Gastroesophageal sphincter (tissue), 4 donors: ENCODE data around the gene PGF. TPM values are rescaled to one million over a fixed set of nuclear protein-coding genes. Genes with fewer than 3 reads are reported as not detected.

Source experiments
- ATAC-seq: fragments of 150-250 bp; one replicate; pipeline ENCODE4 v1.9.1; 2016; ENCODE audit warnings: mild to moderate bottlenecking, moderate library complexity
- H3K27ac ChIP-seq, 4 donors: fragments of 200-600 bp; sonication (generic) in 3 of 4; 1 replicate in 3 of 4; 2 replicates in 1 of 4; pipeline ENCODE4 v1.5.1; 2016 to 2019
- H3K27me3 ChIP-seq: fragments of 200-600 bp; sonication (generic); one replicate; pipeline ENCODE4 v1.5.1; 2019
- H3K36me3 ChIP-seq, 2 donors: fragments of 200-600 bp; sonication (generic); one replicate each; pipeline ENCODE4 v1.5.1; 2019; ENCODE audit warnings: control low read depth in 1 of 2
- H3K4me1 ChIP-seq, 3 donors: fragments of 200-600 bp; sonication (generic); 1 replicate in 2 of 3; 2 replicates in 1 of 3; pipeline ENCODE4 v1.5.1; 2016 to 2019; ENCODE audit warnings: control low read depth in 2 of 3
- H3K4me3 ChIP-seq, 2 donors: fragments of 200-600 bp; sonication (generic); one replicate each; pipeline ENCODE4 v1.5.1; 2019; ENCODE audit warnings: mild to moderate bottlenecking in 1 of 2, moderate library complexity in 1 of 2
- H3K9me3 ChIP-seq, 3 donors: fragments of 200-600 bp; sonication (generic); one replicate each; pipeline ENCODE4 v1.5.1; 2017 to 2019; ENCODE audit warnings: control low read depth in 2 of 3
- CTCF ChIP-seq, 4 experiments: fragments of 200-600 bp in 2 of 4; fragments of 450-650 bp in 2 of 4; sonication (generic) in 1 of 4; IDR thresholded peaks; one replicate each; pipeline ENCODE4 v1.5.1; 2017 to 2019; ENCODE audit warnings: antibody characterized with exemption in 4 of 4, mild to moderate bottlenecking in 2 of 4, moderate library complexity in 2 of 4
- EP300 ChIP-seq: sonication (generic); formaldehyde crosslinking; IDR thresholded peaks from one replicate; pipeline ENCODE4 v1.6.1; 2017; ENCODE audit warnings: antibody characterized with exemption, mild to moderate bottlenecking
- POLR2A ChIP-seq, 2 donors: fragments of 450-650 bp; IDR thresholded peaks; one replicate each; pipeline ENCODE4 v1.6.1; 2017; ENCODE audit warnings: antibody characterized with exemption in 2 of 2, mild to moderate bottlenecking in 2 of 2, moderate library complexity in 1 of 2
- POLR2AphosphoS5 ChIP-seq: sonication (generic); formaldehyde crosslinking; IDR thresholded peaks from one replicate; pipeline ENCODE4 v1.6.1; 2017; ENCODE audit warnings: antibody characterized with exemption
- WGBS, 2 donors: methylation state at CpG; one replicate each; pipeline ENCODE4 v1.1.5; 2018; ENCODE audit warnings: low coverage in 1 of 2; 5-methylcytosine and 5-hydroxymethylcytosine counted together
- total RNA-seq, 4 donors: library from RNA; depleted of rRNA; stranded (reverse); fragments of >200 nt; gene quantifications; one replicate each; pipeline ENCODE4 v1.1.0, GENCODE V29; 2016

PGF gene
- total RNA-seq, 4 donors from 2014 or later, result 11.2 to 21.0 (median 16.5) TPM

DNA sequence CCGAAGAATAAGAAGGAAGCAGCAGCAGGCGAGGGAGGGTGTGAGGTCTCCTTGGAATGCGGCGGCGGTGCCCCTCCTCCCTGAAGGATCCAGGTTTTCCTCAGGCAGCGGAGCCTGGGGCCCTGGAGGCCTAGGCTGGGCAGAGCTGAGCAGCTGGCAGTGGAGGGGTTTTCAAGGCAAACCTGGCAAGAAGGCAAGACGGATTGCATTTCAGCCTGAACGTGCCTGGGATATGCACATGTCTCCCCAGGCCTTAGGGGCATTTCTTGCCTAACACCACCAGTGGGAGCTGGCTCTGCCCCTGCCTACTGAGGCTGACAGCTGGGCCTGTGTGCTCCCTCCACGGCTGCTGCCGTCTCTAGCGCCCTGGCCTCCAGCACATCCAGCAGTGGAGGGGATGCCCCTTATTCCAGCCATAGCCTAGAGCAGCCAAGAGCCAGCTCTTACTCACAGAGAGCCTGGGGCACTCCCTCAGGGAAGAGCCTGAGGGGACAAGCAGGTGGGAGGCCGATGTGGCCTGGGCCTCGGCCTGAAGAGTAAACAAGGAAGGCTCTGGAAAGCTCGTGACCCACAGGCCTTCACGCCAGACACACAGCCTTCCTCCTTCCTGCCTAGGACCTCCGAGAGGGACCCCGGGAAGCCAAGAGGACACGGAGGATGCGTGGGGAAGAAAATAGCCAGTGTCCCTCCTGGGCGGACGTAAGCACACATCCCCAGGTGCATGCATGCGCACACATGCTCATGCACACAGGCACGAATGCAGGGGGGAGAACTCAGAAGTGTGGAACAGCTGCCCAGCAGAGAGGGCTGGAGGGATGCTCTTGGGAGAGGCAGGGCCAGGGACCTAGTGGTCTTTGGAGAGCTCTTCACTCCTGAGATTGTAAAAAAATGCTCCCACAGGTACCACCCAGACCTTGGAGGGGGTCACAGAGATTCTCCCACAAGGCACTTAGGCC lies 24.3 kb upstream of the PGF start:
- Histone ChIP-seq H3K4me1 (peaks cover 0 to 57% (median 7%) of the 10 kb centered on the region in 3 donors), H3K27ac (peak overlapping the region in 1 of 4 donors; percentile 1), H3K4me3 (no peak overlapping the region), H3K9me3 (no peaks in the 10 kb centered on the region), H3K27me3 (no peaks in the 10 kb centered on the region), H3K36me3 (no peaks in the 10 kb centered on the region)
- no peak for TF ChIP-seq EP300
- no peak for TF ChIP-seq CTCF (IDR thresholded peaks at IDR 0.05)
- TF ChIP-seq POLR2A (IDR thresholded peaks at IDR 0.05), result no peak
- TF ChIP-seq POLR2AphosphoS5, result no peak
- WGBS, 2 donors, result 73 to 89% methylated on average over 3 to 11 of the region's 23 CpGs
- ATAC-seq, result no peak

DNA sequence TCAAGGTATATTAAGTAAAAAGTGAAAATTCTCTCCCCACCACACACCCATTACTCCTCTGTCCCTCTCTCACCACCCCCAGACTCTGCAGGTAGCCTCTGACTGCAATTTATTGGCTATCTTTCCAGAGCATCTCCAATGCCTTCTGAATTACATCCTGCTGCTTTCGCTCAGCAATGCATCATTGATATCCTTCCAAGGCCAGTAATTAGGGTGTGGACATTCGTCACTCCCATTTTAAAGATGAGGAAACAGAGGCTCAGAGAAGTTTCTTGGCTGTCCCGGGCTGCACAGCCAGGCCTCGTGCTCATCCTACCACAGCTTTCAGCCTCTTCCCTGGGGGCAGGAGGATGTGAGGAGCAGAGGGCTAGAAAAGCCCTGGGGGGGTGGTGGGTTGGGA lies 23.6 kb upstream of the PGF start:
- H3K9me3 ChIP-seq, result no peaks in the 10 kb centered on the region
- 90 to 100% methylated on average over 1 to 2 of the region's 4 CpGs for WGBS, 2 donors
- no peaks in the 10 kb centered on the region for H3K36me3 ChIP-seq
- no peaks in the 10 kb centered on the region for H3K27me3 ChIP-seq
- H3K4me1 ChIP-seq, result peaks cover 0 to 64% (median 12%) of the 10 kb centered on the region in 3 donors
- ATAC-seq, result no peak
- no peak overlapping the region for H3K27ac ChIP-seq
- no peak overlapping the region for H3K4me3 ChIP-seq
- TF ChIP-seq POLR2AphosphoS5, result no peak
- no peak for TF ChIP-seq CTCF (IDR thresholded peaks at IDR 0.05)

DNA sequence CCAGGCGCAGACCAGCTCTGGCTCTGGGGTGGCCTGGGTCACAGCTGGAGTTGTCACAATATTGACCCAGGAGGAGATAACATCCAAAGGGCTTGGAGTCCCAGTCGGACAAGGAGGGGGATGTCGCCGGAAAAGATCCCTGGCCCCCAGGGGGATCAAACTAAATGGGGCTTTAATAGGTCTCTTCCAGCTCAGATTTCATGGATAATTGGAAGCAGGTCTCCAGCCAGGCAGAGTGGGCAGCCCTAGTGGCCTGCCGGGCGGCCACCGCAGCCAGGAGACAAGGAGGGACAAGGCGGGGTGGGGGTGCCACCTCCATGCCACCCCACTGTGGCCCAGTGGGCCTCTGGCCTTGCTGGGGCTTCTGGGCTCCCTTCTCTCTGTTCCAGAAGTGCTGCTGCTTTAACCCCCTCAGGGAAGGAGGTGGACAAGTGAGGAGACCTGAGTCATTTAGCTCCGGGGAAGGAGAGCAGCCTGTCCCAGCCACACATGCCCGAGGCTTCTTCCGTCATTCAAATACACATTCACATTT lies 23.1 kb upstream of the PGF start:
- H3K4me3 ChIP-seq, result no peak overlapping the region
- WGBS, 2 donors, result 87 to 92% methylated on average over 6 of the region's 11 CpGs
- peaks cover 0 to 69% (median 18%) of the 10 kb centered on the region in 3 donors for H3K4me1 ChIP-seq

DNA sequence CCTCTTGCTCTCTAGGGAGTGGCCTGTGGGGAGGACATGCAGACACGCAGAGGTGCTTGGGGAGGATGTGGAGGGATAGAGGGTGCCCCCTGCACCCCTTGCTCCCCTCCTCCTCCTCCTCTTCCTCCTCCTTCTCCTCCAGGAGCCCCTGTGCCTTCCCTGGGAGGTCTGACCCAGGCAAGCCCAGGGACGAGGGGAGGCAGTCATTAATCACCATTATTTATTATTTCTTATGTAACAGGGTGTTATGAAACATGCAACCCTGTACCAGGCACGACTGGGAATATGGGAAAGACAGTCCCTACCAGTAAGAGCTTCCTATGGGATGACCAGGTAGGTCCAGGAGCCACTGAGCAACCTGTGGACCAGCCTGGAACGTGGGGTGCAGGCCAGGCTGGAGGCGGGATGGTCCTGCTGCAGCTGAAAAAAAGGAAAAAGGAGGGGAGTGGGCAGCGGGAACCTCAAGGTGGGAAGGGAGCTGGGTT lies 22.5 kb upstream of the PGF start:
- Histone ChIP-seq H3K36me3 (no peaks in the 10 kb centered on the region), H3K4me3 (no peak overlapping the region), H3K9me3 (no peaks in the 10 kb centered on the region), H3K27ac (no peak overlapping the region), H3K4me1 (peaks cover 0 to 75% (median 19%) of the 10 kb centered on the region in 3 donors), H3K27me3 (no peaks in the 10 kb centered on the region)
- no peak for ATAC-seq
- 50 to 73% methylated on average over 1 to 5 of the region's 6 CpGs for WGBS, 2 donors
- TF ChIP-seq EP300 (no peak), POLR2AphosphoS5 (no peak), POLR2A (IDR thresholded peaks at IDR 0.05) (no peak), CTCF (IDR thresholded peaks at IDR 0.05) (no peak)

More for the DNA sequence above, 23.1 kb upstream of the PGF start:
- no peak for TF ChIP-seq EP300
- no peak for TF ChIP-seq POLR2AphosphoS5
- no peak for TF ChIP-seq CTCF (IDR thresholded peaks at IDR 0.05)
- TF ChIP-seq POLR2A (IDR thresholded peaks at IDR 0.05), result no peak
- Histone ChIP-seq H3K27me3 (no peaks in the 10 kb centered on the region), H3K27ac (no peak overlapping the region), H3K9me3 (no peaks in the 10 kb centered on the region), H3K36me3 (no peaks in the 10 kb centered on the region)
- ATAC-seq, result no peak
